DOHH2 (cell line): ENCODE data around the gene SENP1.

Experiments
- CTCF ChIP-seq: fragments of 200-600 bp; sonication (generic); IDR thresholded peaks from one replicate; pipeline ENCODE4 v1.5.1; 2014; ENCODE audit warnings: antibody characterized with exemption, mild to moderate bottlenecking, low read depth, low read length; ENCODE audit not compliant: poor library complexity, severe bottlenecking
- EZH2phosphoT487 ChIP-seq: fragments of 200-600 bp; sonication (generic); IDR thresholded peaks from 2 replicates; pipeline ENCODE4 v1.6.1; 2017; ENCODE audit warnings: borderline replicate concordance, mild to moderate bottlenecking, antibody characterized with exemption, low read length, moderate library complexity, mixed read lengths

- TF ChIP-seq CTCF: no peak
- TF ChIP-seq EZH2phosphoT487: no peak
Observed at GRCh38 chr12:48010366-48010970, 95.4 kb downstream of the SENP1 start.
